Activated B cell treated with CpG ODN at 0.5 μM for 24 hours (primary cell): ENCODE results near the gene G6PD. TPM values are rescaled to one million over a fixed set of nuclear protein-coding genes. Genes with fewer than 3 reads are reported as not detected.

Source experiments
- ATAC-seq: fragments of 200-7000 bp; cut with Tn5 transposase; one replicate; pipeline ENCODE4 v1.10.0; 2021; ENCODE audit warnings: low read depth, mild to moderate bottlenecking, moderate library complexity
- CTCF ChIA-PET: fragments of 350-600 bp; sonication (Branson Sonifier 250); formaldehyde crosslinking; loops from one replicate; lab custom pipeline; 2021; ENCODE audit warnings: antibody characterized with exemption; lab: Charles Lee
- POLR2A ChIA-PET: fragments of 350-600 bp; sonication (Branson Sonifier 250); formaldehyde crosslinking; loops from one replicate; lab custom pipeline; 2021; ENCODE audit warnings: antibody characterized with exemption; lab: Charles Lee
- DNase-seq: peaks from one replicate; pipeline ENCODE4 v3.0.0; 2022
- H3K27ac Mint-ChIP-seq: one replicate; pipeline ENCODE4 v1.8.0; 2020; ENCODE audit warnings: mixed read lengths
- H3K27me3 Mint-ChIP-seq: one replicate; pipeline ENCODE4 v1.8.0; 2021; ENCODE audit warnings: mixed read lengths
- H3K36me3 Mint-ChIP-seq: one replicate; pipeline ENCODE4 v1.8.0; 2021; ENCODE audit warnings: low read depth, mixed read lengths
- H3K4me1 Mint-ChIP-seq: one replicate; pipeline ENCODE4 v1.8.0; 2021; ENCODE audit warnings: mixed read lengths
- H3K4me3 Mint-ChIP-seq: one replicate; pipeline ENCODE4 v1.8.0; 2020; ENCODE audit warnings: mild to moderate bottlenecking, mixed read lengths
- H3K9me3 Mint-ChIP-seq: one replicate; pipeline ENCODE4 v1.8.0; 2020; ENCODE audit warnings: mixed read lengths
- CTCF ChIP-seq: fragments of 200-600 bp; IDR thresholded peaks from one replicate; pipeline ENCODE4 v1.8.0; 2022; ENCODE audit warnings: antibody characterized with exemption, mild to moderate bottlenecking
- intact Hi-C: fragments of 100-400 bp; cut with micrococcal nuclease; formaldehyde crosslinking; loops from one replicate; pipeline ENCODE4 v1.15.1; 2024
- total RNA-seq: library from RNA; stranded (reverse); gene quantifications from 2 replicates; pipeline ENCODE4 v1.2.3, GENCODE V29; 2022

G6PD gene
- total RNA-seq, 1 donor from 2014 or later: 84.6 TPM

GRCh38 chrX:154487518-154488290 is 58.9 kb downstream of the G6PD start:
- ChIA-PET POLR2A (interaction anchor here (0.8 to 3.4 kb wide), 3 partner anchors 9 to 90 kb away, joined by 3 to 26 read pairs (median 3); partner anchors contain the start of genes LAGE3 and RPL10), CTCF (no interaction called here)
- no peak for TF ChIP-seq CTCF
- H3K27ac Mint-ChIP-seq: no peak overlapping the region
- intact Hi-C loops: no loop called here
- H3K4me1 Mint-ChIP-seq: peaks cover 13% of the 10 kb centered on the region
- no peaks in the 10 kb centered on the region for H3K9me3 Mint-ChIP-seq
- ATAC-seq: no peak
- DNase-seq: no peak
- H3K4me3 Mint-ChIP-seq: no peak overlapping the region
- no peaks in the 10 kb centered on the region for H3K27me3 Mint-ChIP-seq
- peaks cover 10% of the 10 kb centered on the region for H3K36me3 Mint-ChIP-seq

- no peaks in the 10 kb centered on the region for H3K9me3 Mint-ChIP-seq
- H3K4me3 Mint-ChIP-seq: peak within 1 kb of the TSS; percentile 73
- peaks cover 10% of the 10 kb centered on the region for H3K36me3 Mint-ChIP-seq
- TF ChIP-seq CTCF: no peak
- DNase-seq (peak; percentile 61), ATAC-seq (peak; percentile 27)
- H3K27ac Mint-ChIP-seq: no peak within 1 kb of the TSS
- no peaks in the 10 kb centered on the region for H3K27me3 Mint-ChIP-seq
- POLR2A ChIA-PET: interaction anchor here (0.6 to 3.4 kb wide), 6 partner anchors 10 to 116 kb away, joined by 3 to 26 read pairs (median 6); partner anchors contain the start of gene RPL10
- CTCF ChIA-PET: interaction anchor here (0.7 kb wide), 1 partner anchor 113 kb away, joined by 3 read pairs; no protein-coding TSS in a partner anchor
- intact Hi-C loops: loop anchor here (1.0 kb wide), 1 partner anchor 30 kb away; the partner anchor contains the start of gene FAM3A
- peaks cover 18% of the 10 kb centered on the region for H3K4me1 Mint-ChIP-seq
Observed at GRCh38 chrX:154486396-154487207, 60.0 kb downstream of the G6PD start, which contains the start of gene UBL4A. Gene UBL4A, minus strand, starts transcription at chrX:154486615. Its CDS starts 31 bp downstream, at chrX:154486584.

- DNase-seq: peak; percentile 30
- Mint-ChIP-seq H3K27ac (no peak overlapping the region), H3K36me3 (peaks cover 10% of the 10 kb centered on the region), H3K9me3 (no peaks in the 10 kb centered on the region), H3K27me3 (no peaks in the 10 kb centered on the region), H3K4me1 (peaks cover 20% of the 10 kb centered on the region), H3K4me3 (peak overlapping the region; percentile 46)
- POLR2A ChIA-PET: interaction anchor here (1.1 to 3.4 kb wide), 5 partner anchors 10 to 115 kb away, joined by 3 to 26 read pairs (median 8); partner anchors contain the start of gene RPL10
- ATAC-seq: no peak
- no peak for TF ChIP-seq CTCF
- CTCF ChIA-PET: interaction anchor here (1.0 kb wide), 1 partner anchor 113 kb away, joined by 4 read pairs; no protein-coding TSS in a partner anchor
- intact Hi-C loops: loop anchor here (1.0 kb wide), 1 partner anchor 30 kb away; the partner anchor contains the start of gene FAM3A
Observed at GRCh38 chrX:154486052-154486395, 60.6 kb downstream of the G6PD start.

- Mint-ChIP-seq H3K4me1 (peaks cover 22% of the 10 kb centered on the region), H3K27me3 (no peaks in the 10 kb centered on the region), H3K9me3 (no peaks in the 10 kb centered on the region), H3K4me3 (peak overlapping the region; percentile 73), H3K36me3 (peaks cover 10% of the 10 kb centered on the region), H3K27ac (no peak overlapping the region)
- intact Hi-C loops: loop anchor here (1.0 kb wide), 1 partner anchor 31 kb away; the partner anchor contains the start of gene FAM3A
- no peak for DNase-seq
- no peak for TF ChIP-seq CTCF
- ChIA-PET CTCF (interaction anchor here (1.0 kb wide), 1 partner anchor 112 kb away, joined by 4 read pairs; no protein-coding TSS in a partner anchor), POLR2A (interaction anchor here (1.3 to 3.4 kb wide), 3 partner anchors 28 to 87 kb away, joined by 3 to 26 read pairs (median 8); partner anchors contain the start of gene RPL10)
- ATAC-seq: no peak
Observed at GRCh38 chrX:154485150-154486051, 61.2 kb downstream of the G6PD start.
